Endothelial cell (in vitro differentiated cells): ENCODE data around the gene KEL. TPM values are rescaled to one million over a fixed set of nuclear protein-coding genes. Genes with fewer than 3 reads are reported as not detected.
A peak's percentile ranks its signal among the peaks of the same experiment; 100 is the strongest.

ENCODE experiments used
- DNase-seq: peaks from one replicate; pipeline ENCODE4 v3.0.0; 2021; ENCODE audit warnings: low spot score
- H3K27ac Mint-ChIP-seq: one replicate; pipeline ENCODE4 v1.8.0; 2021; ENCODE audit warnings: mixed read lengths, inconsistent platforms; ENCODE audit not compliant: unreplicated experiment
- H3K27me3 Mint-ChIP-seq: one replicate; pipeline ENCODE4 v1.8.0; 2021; ENCODE audit warnings: mild to moderate bottlenecking, moderate library complexity, mixed read lengths, inconsistent platforms; ENCODE audit not compliant: unreplicated experiment
- H3K36me3 Mint-ChIP-seq: one replicate; pipeline ENCODE4 v1.8.0; 2021; ENCODE audit warnings: mild to moderate bottlenecking, low read depth, mixed read lengths, inconsistent platforms; ENCODE audit not compliant: unreplicated experiment
- H3K4me1 Mint-ChIP-seq: one replicate; pipeline ENCODE4 v1.8.0; 2021; ENCODE audit warnings: mild to moderate bottlenecking, mixed read lengths, inconsistent platforms; ENCODE audit not compliant: unreplicated experiment
- H3K4me3 Mint-ChIP-seq: one replicate; pipeline ENCODE4 v1.8.0; 2021; ENCODE audit warnings: mild to moderate bottlenecking, mixed read lengths, inconsistent platforms; ENCODE audit not compliant: unreplicated experiment
- H3K9me3 Mint-ChIP-seq: one replicate; pipeline ENCODE4 v1.8.0; 2021; ENCODE audit warnings: mixed read lengths, inconsistent platforms; ENCODE audit not compliant: unreplicated experiment
- total RNA-seq: library from RNA; stranded (reverse); fragmentation: NEBNext Ultra II Directional; extraction: Animal tissue kit (Norgen Biotek cat#: 25700); gene quantifications from one replicate; pipeline ENCODE4 v1.2.1, GENCODE V29; 2021; ENCODE audit not compliant: unreplicated experiment
- TF ChIP-seq, protein P1 (sequence below): fragments of 200-600 bp; sonication (generic); IDR thresholded peaks from one replicate; pipeline ENCODE4 v1.5.0; 2021; ENCODE audit warnings: antibody characterized with exemption; ENCODE audit not compliant: unreplicated experiment

Gene KEL
- total RNA-seq, 1 donor from 2014 or later: 0.74 TPM

DNA sequence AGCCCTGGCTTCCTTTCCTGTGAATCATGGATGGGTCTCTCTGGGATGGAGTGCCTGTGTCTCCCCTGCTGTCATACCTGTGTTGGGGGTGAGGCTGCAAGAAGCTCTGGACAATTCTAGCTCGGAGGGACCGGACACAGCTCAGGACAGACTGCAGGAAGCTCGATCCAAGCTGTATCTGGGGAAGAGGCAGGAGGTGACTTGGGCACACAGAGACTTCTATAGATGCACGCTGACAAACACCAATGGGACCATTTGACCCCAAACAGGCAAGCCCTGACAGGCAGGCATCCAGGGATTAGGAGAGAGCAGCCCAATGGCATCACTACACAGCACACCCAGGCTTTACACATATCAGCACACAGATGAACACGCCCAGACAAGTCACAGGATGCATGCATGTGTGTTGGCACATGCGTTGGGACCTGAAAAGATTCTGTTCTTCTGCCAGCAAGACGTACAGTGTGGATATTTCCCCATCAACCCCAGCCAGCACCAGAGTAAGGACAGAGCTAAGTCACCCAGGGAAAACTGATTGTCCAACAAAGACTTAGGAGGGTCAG is 18.4 kb downstream of the KEL start:
- Mint-ChIP-seq H3K36me3 (peaks cover 15% of the 10 kb centered on the region), H3K27me3 (peaks cover 6% of the 10 kb centered on the region), H3K4me1 (peaks cover 26% of the 10 kb centered on the region), H3K4me3 (no peak overlapping the region), H3K27ac (no peak overlapping the region), H3K9me3 (no peaks in the 10 kb centered on the region)
- no peak for DNase-seq
- TF ChIP-seq, protein P1, sequence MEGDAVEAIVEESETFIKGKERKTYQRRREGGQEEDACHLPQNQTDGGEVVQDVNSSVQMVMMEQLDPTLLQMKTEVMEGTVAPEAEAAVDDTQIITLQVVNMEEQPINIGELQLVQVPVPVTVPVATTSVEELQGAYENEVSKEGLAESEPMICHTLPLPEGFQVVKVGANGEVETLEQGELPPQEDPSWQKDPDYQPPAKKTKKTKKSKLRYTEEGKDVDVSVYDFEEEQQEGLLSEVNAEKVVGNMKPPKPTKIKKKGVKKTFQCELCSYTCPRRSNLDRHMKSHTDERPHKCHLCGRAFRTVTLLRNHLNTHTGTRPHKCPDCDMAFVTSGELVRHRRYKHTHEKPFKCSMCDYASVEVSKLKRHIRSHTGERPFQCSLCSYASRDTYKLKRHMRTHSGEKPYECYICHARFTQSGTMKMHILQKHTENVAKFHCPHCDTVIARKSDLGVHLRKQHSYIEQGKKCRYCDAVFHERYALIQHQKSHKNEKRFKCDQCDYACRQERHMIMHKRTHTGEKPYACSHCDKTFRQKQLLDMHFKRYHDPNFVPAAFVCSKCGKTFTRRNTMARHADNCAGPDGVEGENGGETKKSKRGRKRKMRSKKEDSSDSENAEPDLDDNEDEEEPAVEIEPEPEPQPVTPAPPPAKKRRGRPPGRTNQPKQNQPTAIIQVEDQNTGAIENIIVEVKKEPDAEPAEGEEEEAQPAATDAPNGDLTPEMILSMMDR: no peak

DNA sequence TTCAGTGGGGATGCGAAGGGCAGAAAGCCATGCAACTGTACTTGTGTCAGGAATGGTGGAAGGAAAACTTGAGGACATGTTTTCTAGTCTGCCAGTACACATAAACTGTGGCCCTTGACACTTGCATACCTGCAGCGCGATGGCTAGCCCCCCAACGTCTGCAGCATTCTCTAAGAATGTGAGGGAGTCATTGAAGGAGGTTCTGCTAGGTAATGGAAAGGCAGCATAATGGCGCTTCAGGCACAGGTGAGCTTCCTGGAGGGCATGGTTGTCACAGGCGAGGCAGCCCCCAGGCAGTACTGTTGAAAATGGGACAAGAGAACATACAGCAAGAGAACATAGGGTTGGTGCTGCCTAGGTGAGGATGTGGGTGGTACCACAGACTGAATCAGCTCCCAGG is 19.4 kb downstream of the KEL start:
- Mint-ChIP-seq H3K9me3 (no peaks in the 10 kb centered on the region), H3K4me1 (peaks cover 26% of the 10 kb centered on the region), H3K27me3 (peaks cover 8% of the 10 kb centered on the region), H3K27ac (no peak overlapping the region), H3K4me3 (no peak overlapping the region), H3K36me3 (peaks cover 16% of the 10 kb centered on the region)
- TF ChIP-seq, protein P1: no peak
- DNase-seq: no peak

DNA sequence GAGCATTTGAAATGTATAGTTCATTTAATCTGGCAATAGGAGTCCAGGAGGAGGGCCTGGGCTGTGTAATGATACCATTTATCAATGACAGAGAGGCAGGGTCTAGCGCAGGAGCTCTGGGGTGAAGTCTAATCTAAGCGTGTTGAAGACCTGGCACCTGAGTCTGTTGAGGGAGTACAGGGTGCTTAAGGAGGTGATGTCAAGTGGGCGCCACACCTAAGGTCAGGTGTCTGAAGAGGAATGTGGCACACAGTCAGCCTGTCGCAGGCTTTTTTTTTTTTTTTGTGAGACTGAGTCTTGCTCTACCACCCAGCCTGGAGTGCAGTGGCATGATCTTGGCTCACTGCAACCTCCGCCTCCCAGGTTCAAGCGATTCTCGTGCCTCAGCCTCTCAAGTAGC is 20.6 kb downstream of the KEL start:
- Mint-ChIP-seq H3K9me3 (no peaks in the 10 kb centered on the region), H3K36me3 (peaks cover 12% of the 10 kb centered on the region), H3K4me1 (peaks cover 22% of the 10 kb centered on the region), H3K27me3 (peaks cover 8% of the 10 kb centered on the region), H3K4me3 (no peak overlapping the region), H3K27ac (peak overlapping the region; percentile 93)
- TF ChIP-seq, protein P1: no peak
- DNase-seq: no peak

DNA sequence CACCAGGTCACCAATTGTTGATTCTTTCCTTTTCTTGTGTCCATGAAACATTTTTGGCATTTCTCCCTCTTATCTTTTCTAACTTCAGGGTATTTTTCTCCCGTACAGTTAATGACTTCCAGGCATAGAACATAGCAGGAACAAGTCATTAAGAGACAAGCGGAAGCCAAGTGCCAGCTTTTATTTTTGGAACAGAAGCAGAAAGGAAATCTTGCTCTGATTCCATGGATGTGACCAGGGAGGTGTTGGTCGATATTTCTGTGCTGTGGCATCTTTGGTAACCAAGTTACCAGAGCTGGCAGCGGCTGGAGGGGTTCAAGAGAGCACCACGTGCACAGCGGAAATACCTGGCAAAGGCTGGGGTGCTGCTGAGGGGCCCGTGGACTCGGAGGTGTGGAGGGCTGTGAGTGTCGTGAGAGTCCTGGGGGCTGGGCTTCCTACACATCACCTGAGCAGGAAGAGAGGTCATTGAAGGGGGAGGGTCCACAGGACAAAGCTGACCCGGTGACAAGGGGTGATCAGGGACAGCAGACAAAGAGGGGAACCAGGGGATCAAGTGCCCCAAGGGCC is 21.1 kb downstream of the KEL start:
- Mint-ChIP-seq H3K4me3 (peak overlapping the region; percentile 77), H3K27ac (peak overlapping the region; percentile 93), H3K36me3 (peaks cover 12% of the 10 kb centered on the region), H3K4me1 (peaks cover 22% of the 10 kb centered on the region), H3K9me3 (no peaks in the 10 kb centered on the region), H3K27me3 (peaks cover 8% of the 10 kb centered on the region)
- TF ChIP-seq, protein P1: no peak
- DNase-seq: no peak

DNA sequence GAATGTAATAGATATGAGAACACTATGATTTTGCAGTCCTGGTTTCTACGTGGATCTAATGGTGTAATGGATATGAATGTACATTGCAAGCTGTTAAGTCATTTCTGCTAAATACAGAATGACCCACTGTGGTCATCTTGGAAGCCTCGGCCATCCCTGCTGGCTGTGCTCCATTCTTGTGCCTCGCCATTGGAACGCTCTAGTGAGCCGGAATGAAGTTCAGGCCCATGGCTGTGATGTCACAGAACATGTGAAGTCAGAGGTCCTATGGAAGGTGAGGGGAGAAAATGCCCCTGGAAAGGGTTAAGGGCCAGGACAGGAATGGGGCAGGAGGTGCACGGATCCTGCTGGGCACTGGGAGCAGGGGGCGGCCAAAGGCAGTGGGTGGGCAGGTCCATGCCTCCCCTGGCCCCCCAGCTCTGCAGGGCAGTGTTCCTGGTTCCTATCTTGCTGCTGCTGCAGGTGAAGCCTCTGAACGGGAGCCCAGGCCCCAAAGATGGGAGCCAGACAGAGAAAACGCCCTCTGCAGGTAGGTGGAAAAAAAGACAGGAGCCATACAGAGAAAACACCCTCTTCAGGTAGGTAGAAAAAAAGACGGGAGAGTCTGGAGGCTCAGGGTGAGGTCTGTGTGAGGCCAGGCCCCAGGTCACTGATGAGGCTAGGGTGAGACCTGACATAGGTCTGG is 22.8 kb downstream of the KEL start, which contains the start of gene LLCFC1:
Gene LLCFC1 (plus strand): TSS at position 259 of the 685 bp plus-strand sequence. CDS start 138 bp downstream, at position 397.
- no peaks in the 10 kb centered on the region for H3K9me3 Mint-ChIP-seq
- H3K27me3 Mint-ChIP-seq: peaks cover 6% of the 10 kb centered on the region
- no peak within 1 kb of the TSS for H3K4me3 Mint-ChIP-seq
- DNase-seq: no peak
- TF ChIP-seq, protein P1: no peak
- peaks cover 26% of the 10 kb centered on the region for H3K4me1 Mint-ChIP-seq
- peaks cover 9% of the 10 kb centered on the region for H3K36me3 Mint-ChIP-seq
- H3K27ac Mint-ChIP-seq: peak within 1 kb of the TSS; percentile 36
